Measurements from ENCODE around the gene OR2Z1.

OR2Z1 gene

GRCh38 chr19:8688930-8689329 lies 32.5 kb upstream of the OR2Z1 start:
- no peak overlapping the region for H3K27ac ChIP-seq (ENCODE audit: low read depth, low read length)
- H3K9ac ChIP-seq (ENCODE audit: low read depth, low read length), result no peak overlapping the region
- no peaks in the 10 kb centered on the region for H3K27me3 ChIP-seq (ENCODE audit: control insufficient read depth, insufficient read depth, low read length)
- peaks cover 26% of the 10 kb centered on the region for H3K9me3 ChIP-seq (ENCODE audit: control insufficient read depth, insufficient read depth, low read length)
- H3K4me1 ChIP-seq (ENCODE audit: control insufficient read depth, insufficient read depth, low read length), result no peaks in the 10 kb centered on the region
- no peaks in the 10 kb centered on the region for H3K36me3 ChIP-seq (ENCODE audit: control insufficient read depth, insufficient read depth, low read length)
- no peak overlapping the region for H3K4me3 ChIP-seq (ENCODE audit: low read depth, low read length)

- Histone ChIP-seq H3K9ac (ENCODE audit: low read depth, low read length) (no peak overlapping the region), H3K4me3 (ENCODE audit: low read depth, low read length) (no peak overlapping the region), H3K27ac (ENCODE audit: low read depth, low read length) (no peak overlapping the region), H3K9me3 (ENCODE audit: control insufficient read depth, insufficient read depth, low read length) (peaks cover 30% of the 10 kb centered on the region), H3K4me1 (ENCODE audit: control insufficient read depth, insufficient read depth, low read length) (no peaks in the 10 kb centered on the region), H3K36me3 (ENCODE audit: control insufficient read depth, insufficient read depth, low read length) (no peaks in the 10 kb centered on the region), H3K27me3 (ENCODE audit: control insufficient read depth, insufficient read depth, low read length) (no peaks in the 10 kb centered on the region)
Measured at GRCh38 chr19:8690753-8691539, 30.5 kb upstream of the OR2Z1 start.

- Histone ChIP-seq H3K4me3 (ENCODE audit: low read depth, low read length) (no peak overlapping the region), H3K9ac (ENCODE audit: low read depth, low read length) (no peak overlapping the region), H3K36me3 (ENCODE audit: control insufficient read depth, insufficient read depth, low read length) (no peaks in the 10 kb centered on the region), H3K4me1 (ENCODE audit: control insufficient read depth, insufficient read depth, low read length) (no peaks in the 10 kb centered on the region), H3K9me3 (ENCODE audit: control insufficient read depth, insufficient read depth, low read length) (peaks cover 24% of the 10 kb centered on the region), H3K27ac (ENCODE audit: low read depth, low read length) (no peak overlapping the region), H3K27me3 (ENCODE audit: control insufficient read depth, insufficient read depth, low read length) (no peaks in the 10 kb centered on the region)
Measured at GRCh38 chr19:8695501-8695900, 25.9 kb upstream of the OR2Z1 start.

- H3K9me3 ChIP-seq (ENCODE audit: control insufficient read depth, insufficient read depth, low read length), result peaks cover 22% of the 10 kb centered on the region
- no peak overlapping the region for H3K4me3 ChIP-seq (ENCODE audit: low read depth, low read length)
- no peak overlapping the region for H3K9ac ChIP-seq (ENCODE audit: low read depth, low read length)
Measured at GRCh38 chr19:8695911-8696310, 25.5 kb upstream of the OR2Z1 start.

GRCh38 chr19:8696993-8697392 lies 24.4 kb upstream of the OR2Z1 start:
- Histone ChIP-seq H3K9me3 (ENCODE audit: control insufficient read depth, insufficient read depth, low read length) (peaks cover 28% of the 10 kb centered on the region), H3K36me3 (ENCODE audit: control insufficient read depth, insufficient read depth, low read length) (no peaks in the 10 kb centered on the region), H3K27me3 (ENCODE audit: control insufficient read depth, insufficient read depth, low read length) (no peaks in the 10 kb centered on the region), H3K4me3 (ENCODE audit: low read depth, low read length) (no peak overlapping the region), H3K9ac (ENCODE audit: low read depth, low read length) (no peak overlapping the region), H3K4me1 (ENCODE audit: control insufficient read depth, insufficient read depth, low read length) (no peaks in the 10 kb centered on the region), H3K27ac (ENCODE audit: low read depth, low read length) (no peak overlapping the region)

More at GRCh38 chr19:8695911-8696310, 25.5 kb upstream of the OR2Z1 start:
- H3K4me1 ChIP-seq (ENCODE audit: control insufficient read depth, insufficient read depth, low read length), result no peaks in the 10 kb centered on the region
- H3K27ac ChIP-seq (ENCODE audit: low read depth, low read length), result no peak overlapping the region
- H3K27me3 ChIP-seq (ENCODE audit: control insufficient read depth, insufficient read depth, low read length), result no peaks in the 10 kb centered on the region
- H3K36me3 ChIP-seq (ENCODE audit: control insufficient read depth, insufficient read depth, low read length), result no peaks in the 10 kb centered on the region

GRCh38 chr19:8697671-8698432 lies 23.6 kb upstream of the OR2Z1 start:
- Histone ChIP-seq H3K27ac (ENCODE audit: low read depth, low read length) (no peak overlapping the region), H3K4me1 (ENCODE audit: control insufficient read depth, insufficient read depth, low read length) (no peaks in the 10 kb centered on the region), H3K36me3 (ENCODE audit: control insufficient read depth, insufficient read depth, low read length) (no peaks in the 10 kb centered on the region), H3K4me3 (ENCODE audit: low read depth, low read length) (no peak overlapping the region), H3K9me3 (ENCODE audit: control insufficient read depth, insufficient read depth, low read length) (peaks cover 30% of the 10 kb centered on the region), H3K27me3 (ENCODE audit: control insufficient read depth, insufficient read depth, low read length) (no peaks in the 10 kb centered on the region), H3K9ac (ENCODE audit: low read depth, low read length) (no peak overlapping the region)

- H3K27ac ChIP-seq (ENCODE audit: low read depth, low read length), result no peak within 1 kb of the TSS
- no peaks in the 10 kb centered on the region for H3K36me3 ChIP-seq (ENCODE audit: control insufficient read depth, insufficient read depth, low read length)
- H3K9me3 ChIP-seq (ENCODE audit: control insufficient read depth, insufficient read depth, low read length), result peaks cover 30% of the 10 kb centered on the region
- no peak within 1 kb of the TSS for H3K4me3 ChIP-seq (ENCODE audit: low read depth, low read length)
- no peaks in the 10 kb centered on the region for H3K4me1 ChIP-seq (ENCODE audit: control insufficient read depth, insufficient read depth, low read length)
- H3K9ac ChIP-seq (ENCODE audit: low read depth, low read length), result no peak within 1 kb of the TSS
- H3K27me3 ChIP-seq (ENCODE audit: control insufficient read depth, insufficient read depth, low read length), result no peaks in the 10 kb centered on the region
Measured at GRCh38 chr19:8698433-8699063, 22.9 kb upstream of the OR2Z1 start, which contains the start of gene ACTL9. Gene ACTL9 (minus strand): TSS chr19:8698795. CDS start chr19:8698701, 94 bp downstream.

- H3K9me3 ChIP-seq (ENCODE audit: control insufficient read depth, insufficient read depth, low read length), result peaks cover 36% of the 10 kb centered on the region
- H3K9ac ChIP-seq (ENCODE audit: low read depth, low read length), result no peak overlapping the region
- no peaks in the 10 kb centered on the region for H3K36me3 ChIP-seq (ENCODE audit: control insufficient read depth, insufficient read depth, low read length)
- no peaks in the 10 kb centered on the region for H3K4me1 ChIP-seq (ENCODE audit: control insufficient read depth, insufficient read depth, low read length)
- no peak overlapping the region for H3K27ac ChIP-seq (ENCODE audit: low read depth, low read length)
- no peak overlapping the region for H3K4me3 ChIP-seq (ENCODE audit: low read depth, low read length)
- H3K27me3 ChIP-seq (ENCODE audit: control insufficient read depth, insufficient read depth, low read length), result no peaks in the 10 kb centered on the region
Measured at GRCh38 chr19:8699908-8700307, 21.5 kb upstream of the OR2Z1 start.

- H3K36me3 ChIP-seq (ENCODE audit: control insufficient read depth, insufficient read depth, low read length), result no peaks in the 10 kb centered on the region
- H3K4me3 ChIP-seq (ENCODE audit: low read depth, low read length), result no peak overlapping the region
- no peaks in the 10 kb centered on the region for H3K27me3 ChIP-seq (ENCODE audit: control insufficient read depth, insufficient read depth, low read length)
- no peak overlapping the region for H3K9ac ChIP-seq (ENCODE audit: low read depth, low read length)
- no peak overlapping the region for H3K27ac ChIP-seq (ENCODE audit: low read depth, low read length)
- H3K9me3 ChIP-seq (ENCODE audit: control insufficient read depth, insufficient read depth, low read length), result peaks cover 35% of the 10 kb centered on the region
- H3K4me1 ChIP-seq (ENCODE audit: control insufficient read depth, insufficient read depth, low read length), result no peaks in the 10 kb centered on the region
Measured at GRCh38 chr19:8700956-8701355, 20.5 kb upstream of the OR2Z1 start.

- Histone ChIP-seq H3K9ac (ENCODE audit: low read depth, low read length) (no peak overlapping the region), H3K9me3 (ENCODE audit: control insufficient read depth, insufficient read depth, low read length) (peaks cover 34% of the 10 kb centered on the region), H3K27ac (ENCODE audit: low read depth, low read length) (no peak overlapping the region), H3K4me1 (ENCODE audit: control insufficient read depth, insufficient read depth, low read length) (no peaks in the 10 kb centered on the region), H3K36me3 (ENCODE audit: control insufficient read depth, insufficient read depth, low read length) (no peaks in the 10 kb centered on the region), H3K4me3 (ENCODE audit: low read depth, low read length) (no peak overlapping the region), H3K27me3 (ENCODE audit: control insufficient read depth, insufficient read depth, low read length) (no peaks in the 10 kb centered on the region)
Measured at GRCh38 chr19:8702350-8702749, 19.1 kb upstream of the OR2Z1 start.

- Histone ChIP-seq H3K9me3 (ENCODE audit: control insufficient read depth, insufficient read depth, low read length) (peaks cover 34% of the 10 kb centered on the region), H3K9ac (ENCODE audit: low read depth, low read length) (no peak overlapping the region), H3K4me3 (ENCODE audit: low read depth, low read length) (no peak overlapping the region), H3K4me1 (ENCODE audit: control insufficient read depth, insufficient read depth, low read length) (no peaks in the 10 kb centered on the region), H3K27me3 (ENCODE audit: control insufficient read depth, insufficient read depth, low read length) (no peaks in the 10 kb centered on the region), H3K27ac (ENCODE audit: low read depth, low read length) (no peak overlapping the region), H3K36me3 (ENCODE audit: control insufficient read depth, insufficient read depth, low read length) (no peaks in the 10 kb centered on the region)
Measured at GRCh38 chr19:8703223-8703622, 18.2 kb upstream of the OR2Z1 start.

Measured in HUES48 (cell line).